Endometrium (tissue), 2 donors: Measurements from ENCODE around the gene ITPRID2.

Experiments used
- FAIRE-seq: peaks from 2 replicates; lab custom pipeline; 2012; peaks lifted over from hg19 to GRCh38; lab: Jason Lieb, UNC
- donor health status: control.
- donor health status: control.

Gene ITPRID2

DNA sequence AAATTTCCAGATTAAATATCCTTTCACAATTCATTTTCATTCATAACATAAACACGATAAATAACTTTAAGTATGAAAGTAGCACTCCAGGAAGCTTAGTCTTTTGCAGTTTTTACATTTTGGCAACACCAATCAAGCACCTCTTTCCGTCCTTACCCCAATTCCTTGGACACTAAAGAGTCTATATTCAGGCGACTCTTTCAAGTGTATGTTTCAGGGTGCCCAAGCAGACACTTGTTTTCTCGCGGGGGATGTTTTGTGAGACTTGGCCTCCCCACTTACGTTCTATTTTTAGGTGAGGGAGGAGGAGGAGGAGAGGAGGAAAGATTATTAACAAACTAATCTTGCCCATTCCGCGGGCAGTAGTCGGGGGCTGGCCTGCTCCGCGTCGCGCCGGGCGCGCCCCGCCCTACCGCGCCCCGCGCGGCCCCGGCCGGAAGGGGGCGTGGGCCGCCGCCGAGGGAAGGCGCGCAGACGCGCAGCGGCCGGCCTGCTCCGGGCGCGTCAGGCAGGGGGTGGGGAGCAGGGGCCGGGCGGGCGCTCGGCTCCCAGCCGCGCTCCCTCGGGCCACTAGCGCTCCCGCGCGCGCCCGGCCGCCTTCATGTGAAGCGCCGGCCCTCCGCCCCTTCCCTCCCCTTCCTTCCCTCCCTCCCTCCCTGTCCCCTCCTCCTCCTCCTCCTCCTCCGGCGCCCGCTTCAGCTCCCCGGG is at the start of gene ITPRID2:
ITPRID2 (plus strand) TSS at position 473 of the 708 bp plus-strand sequence. CDS start 337 bp downstream, outside the sequence.
- no peak for FAIRE-seq

- no peak for FAIRE-seq
Measured at GRCh38 chr2:181844551-181845290, 46.8 kb upstream of the ITPRID2 start.

- FAIRE-seq, result no peak
Measured at GRCh38 chr2:181846399-181847197, 44.9 kb upstream of the ITPRID2 start.

- no peak for FAIRE-seq
Measured at GRCh38 chr2:181847198-181847556, 44.4 kb upstream of the ITPRID2 start.

DNA sequence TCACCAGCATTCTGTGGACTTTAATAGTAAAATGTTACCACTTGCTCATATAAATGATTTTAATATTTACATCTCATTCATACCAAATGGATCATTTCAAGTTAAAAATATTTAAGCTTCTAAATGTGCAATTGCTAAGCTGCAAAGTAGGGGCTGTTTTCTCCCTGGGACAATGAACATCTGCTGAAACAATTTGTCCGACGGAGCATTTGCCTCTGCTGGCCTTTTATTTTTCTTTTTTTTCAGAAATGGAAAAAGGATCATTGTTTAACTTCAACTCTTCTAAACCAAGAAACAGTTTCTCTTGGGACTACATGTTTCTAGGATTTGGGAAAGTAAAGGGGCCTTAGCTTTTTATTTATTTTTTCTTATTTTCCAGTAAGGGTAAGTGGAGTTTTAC is 43.8 kb upstream of the ITPRID2 start:
- FAIRE-seq, result peak; percentile 21

DNA sequence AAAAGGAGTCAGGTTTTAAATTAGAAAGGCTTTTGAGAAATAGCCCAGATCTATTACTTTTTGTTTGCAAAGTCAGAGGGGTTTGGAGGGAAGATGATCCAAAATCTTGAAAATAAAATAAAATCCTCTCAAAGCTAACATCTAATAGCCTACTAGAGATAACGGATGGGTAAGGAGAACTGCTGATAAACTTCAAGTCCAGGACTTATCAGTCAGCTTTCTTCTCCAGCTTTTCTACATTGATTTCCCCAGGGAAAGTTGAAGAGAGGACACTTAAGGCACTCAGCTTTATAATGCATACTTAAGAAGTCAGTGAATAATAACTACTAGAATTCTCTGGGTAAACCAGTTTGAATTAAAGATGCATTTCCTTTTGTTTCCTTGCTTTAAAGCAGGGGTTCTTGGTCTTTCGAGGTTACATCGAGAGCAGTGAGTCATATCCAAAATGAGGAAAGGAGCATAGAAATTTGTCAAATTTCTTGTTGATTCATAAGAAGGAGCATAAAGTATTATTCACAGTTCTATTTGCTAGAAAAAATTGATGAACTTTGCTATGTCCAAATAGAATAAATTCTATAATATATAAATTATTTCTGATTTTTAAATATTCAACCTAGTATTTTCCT is 43.2 kb upstream of the ITPRID2 start:
- FAIRE-seq, result no peak

DNA sequence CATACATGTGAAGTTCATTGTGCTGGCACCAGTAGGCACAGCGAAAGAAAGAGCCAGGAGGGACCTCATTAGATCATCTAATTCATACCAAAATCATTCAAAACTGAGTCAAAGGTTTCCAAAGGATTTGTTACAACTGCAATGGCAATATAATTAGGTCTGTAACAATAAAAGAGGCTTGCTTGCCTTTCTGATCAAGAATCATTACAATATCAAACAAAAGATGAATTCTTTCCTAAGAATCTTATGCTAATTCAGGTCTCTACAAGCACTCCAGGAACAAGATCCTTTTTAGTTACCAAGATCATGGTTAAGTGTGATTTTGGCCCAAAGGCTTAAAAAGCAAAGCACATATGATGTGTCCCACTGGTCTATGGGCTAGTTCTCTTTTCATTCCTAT is 41.9 kb upstream of the ITPRID2 start:
- FAIRE-seq, result no peak

GRCh38 chr2:181850936-181851560 is 40.5 kb upstream of the ITPRID2 start:
- FAIRE-seq, result no peak

DNA sequence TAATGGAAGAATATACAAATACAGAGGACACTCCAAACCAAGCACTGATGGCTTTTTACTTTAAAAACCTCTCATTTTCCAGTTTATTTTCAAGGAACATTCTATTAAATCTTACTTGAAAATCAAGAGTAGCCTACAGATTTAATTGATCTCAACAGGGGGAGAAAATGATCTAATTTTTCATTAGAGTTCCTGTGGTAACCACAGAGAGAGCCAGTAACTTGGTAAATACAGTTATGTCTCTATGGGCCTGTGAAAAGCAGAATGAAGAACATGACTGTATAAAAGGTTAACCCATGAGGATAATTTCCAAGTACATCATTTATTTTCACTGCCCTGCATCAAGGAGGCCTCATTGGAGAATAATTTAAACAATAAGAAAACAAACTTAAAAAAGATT is 39.8 kb upstream of the ITPRID2 start:
- no peak for FAIRE-seq

DNA sequence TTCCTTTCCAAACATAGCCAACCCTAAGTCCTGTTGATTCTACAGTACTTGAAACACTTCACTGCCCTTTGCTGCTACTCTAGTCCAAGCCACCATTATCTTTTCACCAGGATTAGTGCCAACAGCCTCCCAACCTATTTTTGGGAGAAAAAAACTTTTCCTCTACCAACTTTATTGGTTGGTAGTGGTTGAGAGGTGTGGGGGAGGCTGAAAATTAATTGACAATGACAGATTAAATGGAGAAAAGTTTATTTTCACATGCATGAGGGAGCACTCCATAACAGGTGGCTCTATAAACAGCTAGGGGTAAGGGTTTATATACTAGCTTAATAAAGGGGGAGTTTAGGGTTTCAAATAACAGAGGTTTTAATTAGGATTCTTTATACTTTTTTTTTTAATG is 37.8 kb upstream of the ITPRID2 start:
- no peak for FAIRE-seq

- no peak for FAIRE-seq
Measured at GRCh38 chr2:181857483-181857882, 34.0 kb upstream of the ITPRID2 start.

DNA sequence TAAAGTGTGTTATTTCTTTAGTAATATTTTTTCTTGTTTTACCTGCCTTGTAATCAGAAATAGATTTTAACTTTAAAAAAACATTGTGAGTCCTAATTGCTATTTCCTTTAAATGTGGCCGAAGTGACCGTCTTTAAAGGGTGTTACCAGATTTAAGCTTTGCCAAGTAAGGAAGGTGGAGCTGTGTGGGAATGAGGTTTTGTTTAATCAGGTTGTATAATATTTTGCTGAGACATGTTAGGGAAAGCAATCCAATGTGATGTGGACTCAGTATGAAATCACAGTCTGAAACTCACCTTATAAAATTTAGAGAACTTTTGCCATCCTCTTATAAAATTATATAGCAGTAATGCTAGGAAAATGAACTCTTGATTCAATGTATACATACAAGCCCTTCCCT is 32.9 kb upstream of the ITPRID2 start:
- no peak for FAIRE-seq

GRCh38 chr2:181859123-181859522 is 32.4 kb upstream of the ITPRID2 start:
- FAIRE-seq, result no peak

DNA sequence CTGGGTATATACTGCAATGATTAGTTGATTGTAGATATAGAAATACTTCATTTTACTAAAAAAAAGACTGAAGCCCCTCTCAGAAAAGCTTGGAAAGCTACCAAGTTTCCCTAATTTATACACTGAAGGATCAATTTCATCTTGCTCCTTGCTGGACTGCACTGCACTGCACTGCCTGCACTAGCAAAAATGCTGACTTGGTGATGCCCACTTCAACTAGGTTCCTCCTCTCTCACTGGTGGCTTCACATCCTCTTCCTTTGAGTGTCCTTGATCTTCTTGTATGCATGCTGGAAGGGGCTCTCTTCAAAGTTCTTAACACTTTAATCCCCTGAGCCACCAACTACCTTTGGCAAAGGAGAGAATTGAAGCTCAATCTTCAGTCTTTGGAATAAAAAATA is 31.7 kb upstream of the ITPRID2 start:
- no peak for FAIRE-seq

GRCh38 chr2:181861379-181861778 is 30.2 kb upstream of the ITPRID2 start:
- no peak for FAIRE-seq

DNA sequence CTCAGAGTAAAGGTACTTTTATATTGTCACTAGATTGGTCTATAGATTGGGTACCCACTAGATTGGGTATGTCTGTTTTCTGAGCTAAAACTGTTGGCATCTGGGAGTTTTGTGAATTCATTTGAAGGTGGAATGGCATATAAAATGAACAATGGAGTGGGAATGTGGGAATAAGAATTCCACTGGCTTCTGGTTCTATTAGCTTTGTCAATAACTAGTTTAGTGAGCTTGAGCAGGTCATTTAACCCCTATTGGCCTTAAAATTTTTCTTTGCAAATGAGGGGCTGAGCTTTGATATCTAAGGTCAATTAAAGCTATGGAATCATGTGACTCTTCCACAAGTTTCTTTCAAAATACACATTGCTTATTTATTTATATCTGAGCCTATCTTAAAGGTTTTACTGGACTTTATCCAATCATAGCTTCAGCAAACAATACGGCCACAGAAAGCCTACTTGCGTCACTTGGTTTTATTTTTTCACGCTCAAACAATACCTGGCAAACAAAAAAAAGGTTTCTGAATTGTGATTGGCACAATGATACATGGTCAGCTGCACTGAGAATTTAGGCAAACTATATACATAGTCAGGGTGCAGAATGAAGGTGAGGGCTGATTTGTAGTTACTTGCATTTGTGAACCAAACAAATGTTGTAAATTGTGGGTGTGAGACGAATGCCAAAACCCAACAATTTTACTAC is 28.8 kb upstream of the ITPRID2 start:
- FAIRE-seq, result no peak

GRCh38 chr2:181872178-181872577 is 19.4 kb upstream of the ITPRID2 start:
- peak; percentile 12 for FAIRE-seq

GRCh38 chr2:181876614-181877063 is 14.9 kb upstream of the ITPRID2 start:
- FAIRE-seq, result no peak

DNA sequence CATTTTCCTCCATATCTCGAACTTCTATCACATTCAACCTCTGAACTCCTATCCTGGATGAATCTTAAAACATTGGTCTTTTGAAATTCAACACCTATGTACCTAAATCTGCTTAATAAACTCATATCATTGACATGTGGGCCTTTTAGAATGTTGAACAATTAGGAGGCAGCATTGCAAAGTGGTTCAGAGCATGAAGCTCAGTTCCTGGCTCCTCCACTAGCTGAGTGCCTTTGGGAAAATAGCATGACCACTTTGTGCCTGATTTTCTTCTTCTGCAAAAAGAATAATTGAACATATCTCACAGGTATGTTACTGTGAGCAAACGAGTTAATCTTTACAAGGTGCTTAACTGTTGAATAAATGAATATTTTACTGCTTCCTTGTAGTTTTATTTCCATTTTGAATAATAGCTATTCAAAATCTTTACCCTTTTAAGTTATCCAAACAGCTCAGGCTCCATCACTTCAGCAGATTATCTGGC is 14.3 kb upstream of the ITPRID2 start:
- no peak for FAIRE-seq

DNA sequence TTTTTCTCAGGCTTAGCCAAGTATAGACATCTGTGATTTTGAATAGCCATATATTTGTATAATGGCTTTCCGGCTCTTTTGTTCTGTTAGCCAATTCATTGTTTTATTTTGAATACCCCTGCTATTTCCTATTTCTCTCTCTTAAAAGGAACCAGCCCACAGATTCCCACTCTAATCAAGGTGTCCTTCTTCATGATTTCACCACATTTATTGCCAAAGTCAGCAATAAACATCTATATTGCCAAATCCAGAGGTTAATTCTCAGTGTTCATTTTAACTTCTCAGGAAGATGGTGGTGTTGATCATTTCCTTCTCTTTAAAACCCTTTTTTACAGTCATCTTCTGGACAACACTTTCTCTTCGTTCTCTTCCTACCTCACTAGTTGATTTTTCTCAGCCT is 13.1 kb upstream of the ITPRID2 start:
- FAIRE-seq, result no peak

DNA sequence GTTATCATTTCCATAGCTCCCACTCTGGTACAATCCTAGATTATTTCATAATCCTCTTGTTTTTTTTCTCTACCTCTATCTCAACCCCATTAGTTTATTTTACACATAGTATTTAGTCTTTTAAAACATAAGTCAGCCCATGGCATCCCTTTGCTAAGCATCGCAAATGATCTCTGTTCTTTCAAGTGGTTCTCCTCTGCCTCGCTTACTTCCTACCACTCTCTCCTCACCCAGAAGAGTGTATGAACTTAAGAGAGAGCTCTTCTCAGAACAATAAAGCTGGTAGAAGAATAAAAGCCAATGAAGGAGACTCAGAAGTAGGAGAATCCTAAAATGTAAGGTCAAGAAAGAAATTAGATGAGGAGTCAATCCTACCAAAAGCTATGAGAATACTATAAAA is 12.2 kb upstream of the ITPRID2 start:
- no peak for FAIRE-seq
